GM18907 (cell line): Measurements from ENCODE around the gene CHERP.
"Not testable (repeated sequence)": the region's sequence is repeated elsewhere in the genome, so short reads cannot be mapped to it uniquely, and the experiment has no call there.

Source experiments
- ATAC-seq: cut with Tn5 transposase; IDR thresholded peaks from one replicate; pipeline ENCODE4 v1.9.1; 2021; ENCODE audit warnings: mild to moderate bottlenecking, moderate library complexity; ENCODE audit not compliant: unreplicated experiment

The CHERP gene

GRCh38 chr19:16495982-16496612, 46.1 kb downstream of the CHERP start, which contains the start of the genes C19orf44 and CALR3:
Gene C19orf44, plus strand, starts transcription at chr19:16496394. Its CDS starts 4,399 bp downstream, at chr19:16500793.
Gene CALR3, minus strand, starts transcription at chr19:16496167. Its CDS starts 38 bp downstream, at chr19:16496129.
- ATAC-seq = peak; percentile 96

DNA sequence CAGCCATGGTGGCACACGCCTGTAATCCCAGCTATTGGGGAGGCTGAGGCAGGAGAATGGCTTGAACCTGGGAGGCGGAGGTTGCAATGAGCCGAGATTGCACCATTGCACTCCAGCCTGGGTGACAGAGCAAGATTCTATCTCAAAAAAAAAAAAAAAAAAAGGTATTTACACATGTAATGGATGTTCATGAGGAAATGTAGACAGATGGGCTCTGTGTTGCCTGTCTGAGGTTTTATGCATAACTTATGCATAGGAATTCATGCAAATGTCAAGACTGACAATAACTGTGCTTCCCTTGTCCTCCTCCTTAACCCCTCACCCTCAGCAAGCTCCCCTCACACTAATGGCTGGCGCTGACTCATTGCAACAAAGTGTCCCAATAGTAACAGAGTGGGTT, 55.8 kb downstream of the CHERP start:
- not testable (repeated sequence) for ATAC-seq

- ATAC-seq = no peak
These were observed 59.5 kb downstream of the CHERP start for GRCh38 chr19:16482745-16483144.

DNA sequence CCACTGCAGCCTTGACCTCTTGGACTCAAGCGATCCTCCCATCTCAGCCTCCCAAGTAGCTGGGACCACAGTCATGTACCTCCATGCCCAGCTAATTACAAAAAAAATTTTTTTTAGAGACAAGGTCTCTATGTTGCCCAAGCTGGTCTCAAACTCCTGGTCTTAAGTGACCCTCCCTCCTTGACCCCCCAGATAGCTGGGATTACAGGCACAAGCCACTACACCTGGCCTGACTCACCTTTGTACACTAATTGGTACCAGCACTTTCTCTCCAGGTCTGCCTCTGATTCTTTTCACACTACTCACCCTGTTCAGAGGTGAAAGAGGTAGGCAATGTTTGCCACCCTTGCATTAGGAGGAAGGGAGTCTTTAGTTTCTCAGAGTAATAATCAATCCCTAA, 64.9 kb downstream of the CHERP start:
- ATAC-seq = no peak

DNA sequence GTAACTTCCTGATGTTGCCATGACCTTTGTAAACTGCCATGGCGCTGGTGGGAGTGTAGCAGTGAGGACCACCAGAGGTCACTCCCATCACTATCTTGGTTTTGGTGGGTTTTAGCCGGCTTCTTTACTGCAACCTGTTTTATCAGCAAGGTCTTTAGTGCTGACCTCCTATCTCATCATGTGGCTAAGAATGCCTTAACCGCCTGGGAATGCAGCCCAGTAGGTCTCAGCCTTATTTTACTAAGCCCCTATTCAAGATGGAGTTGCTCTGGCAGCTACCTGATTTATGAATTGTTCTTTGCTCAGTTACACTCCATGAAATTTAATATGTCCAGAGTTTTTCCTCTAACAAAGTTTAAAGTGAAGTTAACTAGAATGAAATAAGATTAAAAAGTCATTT, 65.8 kb downstream of the CHERP start:
- no peak for ATAC-seq

DNA sequence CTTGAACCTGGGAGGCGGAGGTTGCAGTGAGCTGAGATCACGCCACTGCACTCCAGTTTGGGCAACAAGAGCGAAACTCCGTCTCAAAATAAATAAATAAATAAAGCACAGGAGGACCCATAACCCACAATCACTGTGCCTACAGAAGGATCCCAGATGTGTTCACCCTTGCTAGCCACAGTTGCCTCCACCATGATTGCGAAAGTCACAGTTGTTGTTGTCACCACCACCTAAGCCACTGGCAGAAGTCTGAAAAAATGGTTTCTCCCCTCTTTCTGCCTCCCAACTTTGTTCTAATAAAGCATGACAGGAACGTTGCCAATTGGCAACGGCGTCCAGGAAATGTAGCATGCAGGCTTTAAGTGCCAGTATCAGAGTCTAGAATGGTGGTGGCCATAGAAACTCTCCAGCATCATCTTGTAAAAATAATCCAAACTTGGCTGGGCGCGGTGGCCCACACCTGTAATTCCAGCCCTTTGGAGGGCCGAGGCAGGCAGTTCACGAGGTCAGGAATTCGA, 68.3 kb downstream of the CHERP start:
- no peak for ATAC-seq

GRCh38 chr19:16472992-16473391, 69.2 kb downstream of the CHERP start:
- ATAC-seq = no peak

GRCh38 chr19:16472559-16472899, 69.7 kb downstream of the CHERP start:
- not testable (repeated sequence) for ATAC-seq

- peak; percentile 37 for ATAC-seq
These were observed 71.1 kb downstream of the CHERP start for GRCh38 chr19:16470911-16471811.

DNA sequence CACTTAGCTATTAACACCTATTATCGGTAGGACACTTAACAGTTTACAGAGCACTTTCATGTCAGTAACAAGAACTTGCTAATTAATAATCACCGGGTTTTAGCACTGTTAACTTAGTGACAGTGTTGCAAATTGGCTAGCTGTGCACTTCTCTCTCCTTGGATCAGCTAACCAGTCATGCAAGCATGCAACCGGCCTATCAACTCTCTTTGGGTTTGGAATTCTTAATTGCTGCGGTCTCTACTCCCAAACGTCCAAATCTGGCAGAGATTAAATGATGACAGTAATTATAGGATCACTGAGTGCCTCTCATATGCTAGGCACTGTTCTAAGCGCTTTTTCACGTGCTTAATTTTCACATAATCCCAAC, 71.7 kb downstream of the CHERP start:
- no peak for ATAC-seq
